Motor neuron (in vitro differentiated cells): Measurements from ENCODE around the gene DENND1B. TPM values are rescaled to one million over a fixed set of nuclear protein-coding genes. Genes with fewer than 3 reads are reported as not detected.

ENCODE experiments used
- ATAC-seq, 8 experiments: fragments of 200-7000 bp; cut with Tn5 transposase; replicated peaks in 6 of 8; 2 replicates each; pipeline ENCODE4 v1.8.0; 2021; ENCODE audit warnings: mild to moderate bottlenecking in 8 of 8, moderate library complexity in 8 of 8
- H3K27ac ChIP-seq, 2 donors: fragments of 250-450 bp; sonication (Bioruptor Pico); 2 replicates each; pipeline ENCODE4 v1.9.0; 2021; ENCODE audit warnings: antibody characterized with exemption in 2 of 2, mild to moderate bottlenecking in 2 of 2, moderate library complexity in 1 of 2
- H3K4me1 ChIP-seq, 2 donors: fragments of 250-450 bp; sonication (Bioruptor Pico); replicated peaks in 1 of 2; 2 replicates each; pipeline ENCODE4 v1.6.1; 2021; ENCODE audit warnings: antibody characterized with exemption in 2 of 2, mild to moderate bottlenecking in 2 of 2, moderate library complexity in 1 of 2
- H3K4me3 ChIP-seq, 5 donors: fragments of 250-450 bp; sonication (Bioruptor Pico); 2 replicates each; pipeline ENCODE4 v1.9.0; 2021; ENCODE audit warnings: antibody characterized with exemption in 5 of 5, mild to moderate bottlenecking in 5 of 5, moderate library complexity in 4 of 5
- WGBS, 10 experiments: fragments of 450-650 bp; shearing (Covaris generic); methylation state at CpG; one replicate each; pipeline ENCODE4 v1.0.0; 2022; 5-methylcytosine and 5-hydroxymethylcytosine counted together
- in situ Hi-C, 9 experiments: fragments of 400-800 bp; cut with MboI; loops; one replicate each; pipeline ENCODE4 v1.15.0; 2021; ENCODE audit warnings: low sequenced_read_pairs in 9 of 9, low pct_unique_long_range_greater_than_20kb in 2 of 9; ENCODE audit not compliant: unreplicated experiment in 9 of 9
- total RNA-seq, 8 experiments: library from RNA; unstranded; fragments of 300-600 nt; gene quantifications; 2 replicates each; pipeline versions ENCODE4 v1.2.3 to v1.2.4, GENCODE V29; 2022

Gene DENND1B, protein sequence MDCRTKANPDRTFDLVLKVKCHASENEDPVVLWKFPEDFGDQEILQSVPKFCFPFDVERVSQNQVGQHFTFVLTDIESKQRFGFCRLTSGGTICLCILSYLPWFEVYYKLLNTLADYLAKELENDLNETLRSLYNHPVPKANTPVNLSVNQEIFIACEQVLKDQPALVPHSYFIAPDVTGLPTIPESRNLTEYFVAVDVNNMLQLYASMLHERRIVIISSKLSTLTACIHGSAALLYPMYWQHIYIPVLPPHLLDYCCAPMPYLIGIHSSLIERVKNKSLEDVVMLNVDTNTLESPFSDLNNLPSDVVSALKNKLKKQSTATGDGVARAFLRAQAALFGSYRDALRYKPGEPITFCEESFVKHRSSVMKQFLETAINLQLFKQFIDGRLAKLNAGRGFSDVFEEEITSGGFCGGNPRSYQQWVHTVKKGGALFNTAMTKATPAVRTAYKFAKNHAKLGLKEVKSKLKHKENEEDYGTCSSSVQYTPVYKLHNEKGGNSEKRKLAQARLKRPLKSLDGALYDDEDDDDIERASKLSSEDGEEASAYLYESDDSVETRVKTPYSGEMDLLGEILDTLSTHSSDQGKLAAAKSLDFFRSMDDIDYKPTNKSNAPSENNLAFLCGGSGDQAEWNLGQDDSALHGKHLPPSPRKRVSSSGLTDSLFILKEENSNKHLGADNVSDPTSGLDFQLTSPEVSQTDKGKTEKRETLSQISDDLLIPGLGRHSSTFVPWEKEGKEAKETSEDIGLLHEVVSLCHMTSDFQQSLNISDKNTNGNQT
- 10 to 100 TPM in 7 of 8 experiments, 1 to 10 TPM in 1; 9.0 to 29.9 (median 11.6) TPM for total RNA-seq

GRCh38 chr1:197775282-197776262 lies at the start of gene DENND1B:
Gene DENND1B (minus strand): TSS chr1:197775480. CDS start chr1:197775155, 325 bp downstream.
- ATAC-seq = peak; percentile 1 to 79 (median 68)
- in situ Hi-C loops = no loop called here
- WGBS, 10 experiments = 20 to 97% (median 62%) methylated on average over 1 to 7 of the region's 51 CpGs; no CpG with 5 or more reads in 2 of the 10 experiments
- peak within 1 kb of the TSS; percentile 46 to 63 (median 54) for H3K4me3 ChIP-seq
- peak within 1 kb of the TSS; percentile 23 to 70 for H3K27ac ChIP-seq
- peaks cover 4 to 14% of the 10 kb centered on the region in 2 donors for H3K4me1 ChIP-seq

GRCh38 chr1:197814306-197814705 lies 39.0 kb upstream of the DENND1B start:
- peaks cover 0 to 4% of the 10 kb centered on the region in 2 donors for H3K4me1 ChIP-seq
- 6 to 88% (median 43%) methylated on average over 1 to 2 of the region's 2 CpGs; no CpG with 5 or more reads in 1 of the 10 experiments for WGBS, 10 experiments
- no peak overlapping the region for H3K27ac ChIP-seq
- no peak for ATAC-seq
- in situ Hi-C loops = no loop called here
- H3K4me3 ChIP-seq = no peak overlapping the region

DNA sequence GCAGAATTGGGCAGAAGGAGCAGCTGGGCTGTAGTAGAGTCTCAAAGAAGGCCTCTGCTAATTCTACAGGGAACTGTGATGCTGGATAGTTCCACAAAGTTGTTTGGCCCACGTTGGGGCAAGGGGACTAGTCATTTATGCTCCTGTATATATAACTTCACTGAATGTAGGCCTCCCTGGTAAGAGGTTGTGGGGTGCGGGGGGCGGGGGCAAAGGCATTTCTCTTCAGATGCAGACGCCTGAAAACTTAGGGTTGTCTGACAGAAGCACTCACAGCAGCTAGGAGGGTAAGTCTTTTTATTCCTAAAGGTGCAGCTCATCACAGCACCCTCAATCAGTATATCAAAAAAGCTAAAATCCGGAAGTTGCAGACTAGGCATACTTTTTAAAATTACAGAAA lies 38.5 kb upstream of the DENND1B start:
- ATAC-seq = no peak
- in situ Hi-C loops = no loop called here
- 16 to 100% (median 46%) methylated on average over 1 to 5 of the region's 5 CpGs; no CpG with 5 or more reads in 1 of the 10 experiments for WGBS, 10 experiments
- H3K4me3 ChIP-seq = no peak overlapping the region
- peaks cover 0 to 4% of the 10 kb centered on the region in 2 donors for H3K4me1 ChIP-seq
- no peak overlapping the region for H3K27ac ChIP-seq

DNA sequence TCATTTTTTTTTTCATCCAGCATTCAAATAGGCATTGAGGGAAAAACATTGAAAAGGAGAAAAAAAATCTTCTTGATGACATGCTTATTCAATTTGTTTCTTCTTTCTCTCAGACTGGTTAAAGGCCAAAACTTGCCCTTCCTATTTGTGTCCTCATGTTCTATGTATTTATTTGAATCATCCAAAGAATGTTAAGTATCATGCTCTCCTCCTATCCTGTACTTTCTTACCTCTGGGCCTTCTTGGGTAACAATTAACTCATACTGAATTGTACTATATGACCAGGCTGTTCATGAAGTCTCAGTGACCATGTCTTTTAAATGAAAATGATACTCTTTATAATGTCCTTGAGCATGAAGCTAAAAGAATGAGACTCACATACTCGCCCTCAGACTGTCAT lies 36.5 kb upstream of the DENND1B start:
- in situ Hi-C loops = no loop called here
- Histone ChIP-seq H3K27ac (no peak overlapping the region), H3K4me3 (no peak overlapping the region), H3K4me1 (peaks cover 0 to 4% of the 10 kb centered on the region in 2 donors)
- no peak for ATAC-seq
- 18 to 100% (median 76%) methylated on average over 1 of the region's 1 CpG for WGBS, 10 experiments

DNA sequence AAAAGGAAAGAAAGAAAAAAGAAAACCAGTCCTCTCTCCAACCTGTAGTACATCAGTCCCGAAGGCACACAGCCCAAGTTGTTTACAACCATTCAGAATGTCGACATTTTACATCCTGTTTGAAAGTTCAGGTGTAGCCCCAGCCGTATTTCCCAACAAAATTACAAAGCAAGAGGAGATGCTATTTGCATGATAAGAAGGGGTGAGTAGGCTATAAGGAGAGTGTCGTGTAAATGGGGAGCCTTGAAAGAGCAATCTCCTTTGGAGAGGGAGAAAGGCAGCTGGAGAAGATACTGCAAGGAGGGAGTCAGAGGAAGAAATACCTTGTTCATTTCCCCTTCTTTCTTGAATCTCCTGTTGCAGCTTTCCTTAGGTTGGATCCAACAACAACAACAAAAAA lies 35.5 kb upstream of the DENND1B start:
- ATAC-seq = no peak
- in situ Hi-C loops = no loop called here
- Histone ChIP-seq H3K4me3 (no peak overlapping the region), H3K4me1 (peaks cover 0 to 4% of the 10 kb centered on the region in 2 donors), H3K27ac (no peak overlapping the region)
- 26 to 73% (median 38%) methylated on average over 2 to 4 of the region's 4 CpGs; no CpG with 5 or more reads in 1 of the 10 experiments for WGBS, 10 experiments

- peak in 2 of 8 experiments; percentile 23 to 56 for ATAC-seq
- H3K4me3 ChIP-seq = no peak overlapping the region
- 31 to 100% (median 75%) methylated on average over 1 to 3 of the region's 3 CpGs; no CpG with 5 or more reads in 1 of the 10 experiments for WGBS, 10 experiments
- no peaks in the 10 kb centered on the region for H3K4me1 ChIP-seq
- H3K27ac ChIP-seq = no peak overlapping the region
- in situ Hi-C loops = no loop called here
These were observed 33.6 kb upstream of the DENND1B start for GRCh38 chr1:197808880-197809279.

- H3K4me3 ChIP-seq = no peak overlapping the region
- no peak overlapping the region for H3K27ac ChIP-seq
- ATAC-seq = no peak
- H3K4me1 ChIP-seq = no peaks in the 10 kb centered on the region
- 26 to 93% (median 86%) methylated on average over 3 to 5 of the region's 5 CpGs; no CpG with 5 or more reads in 1 of the 10 experiments for WGBS, 10 experiments
- in situ Hi-C loops = no loop called here
These were observed 32.6 kb upstream of the DENND1B start for GRCh38 chr1:197807739-197808453.

DNA sequence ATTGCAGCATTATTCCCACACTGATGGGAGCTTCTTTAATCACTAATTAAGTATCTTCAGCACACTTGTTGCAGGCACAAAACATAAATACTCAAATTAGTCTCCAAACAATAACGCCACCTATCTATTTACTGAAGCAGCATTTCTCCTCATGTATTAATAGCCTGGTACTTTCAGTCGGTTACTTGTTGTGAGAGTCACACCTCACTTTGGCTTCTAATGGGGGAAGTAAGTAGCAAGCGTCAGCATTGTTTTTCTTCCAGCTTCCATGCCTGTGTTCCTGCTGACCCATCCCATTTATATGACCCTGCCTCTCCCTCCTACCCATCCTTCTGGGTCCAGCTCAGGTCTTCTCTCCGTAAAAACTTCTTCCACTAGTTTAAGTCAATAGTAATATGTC lies 31.9 kb upstream of the DENND1B start:
- in situ Hi-C loops = no loop called here
- H3K4me3 ChIP-seq = no peak overlapping the region
- WGBS, 10 experiments = 57 to 100% (median 82%) methylated on average over 1 to 4 of the region's 4 CpGs; no CpG with 5 or more reads in 1 of the 10 experiments
- H3K4me1 ChIP-seq = no peaks in the 10 kb centered on the region
- no peak overlapping the region for H3K27ac ChIP-seq
- ATAC-seq = no peak

DNA sequence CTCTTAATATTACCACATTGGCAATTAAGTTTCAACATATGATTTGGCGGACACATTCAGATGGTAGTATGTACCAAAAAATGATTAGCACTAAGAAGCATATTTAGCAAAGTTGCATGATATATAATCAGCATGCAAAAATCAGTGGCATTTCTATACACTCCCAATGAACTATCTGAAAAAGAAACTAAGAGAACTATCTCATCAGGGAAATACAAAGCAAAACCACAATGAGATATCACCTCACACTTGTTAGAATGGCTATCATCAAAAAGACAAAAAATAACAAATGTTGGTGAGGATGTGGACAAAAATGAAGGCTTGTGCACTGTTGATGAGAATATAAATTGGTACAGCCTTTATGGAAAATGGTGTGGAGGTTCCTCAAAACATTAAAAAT lies 31.4 kb upstream of the DENND1B start:
- no peaks in the 10 kb centered on the region for H3K4me1 ChIP-seq
- H3K4me3 ChIP-seq = no peak overlapping the region
- H3K27ac ChIP-seq = no peak overlapping the region
- WGBS, 10 experiments = 50 to 100% (median 89%) methylated on average over 1 of the region's 1 CpG; no CpG with 5 or more reads in 5 of the 10 experiments
- in situ Hi-C loops = no loop called here
- no peak for ATAC-seq

- H3K4me3 ChIP-seq = no peak overlapping the region
- H3K4me1 ChIP-seq = no peaks in the 10 kb centered on the region
- 39 to 100% (median 94%) methylated on average over 1 to 3 of the region's 4 CpGs; no CpG with 5 or more reads in 4 of the 10 experiments for WGBS, 10 experiments
- no peak overlapping the region for H3K27ac ChIP-seq
- no peak for ATAC-seq
- in situ Hi-C loops = no loop called here
These were observed 26.4 kb upstream of the DENND1B start for GRCh38 chr1:197801684-197802083.

DNA sequence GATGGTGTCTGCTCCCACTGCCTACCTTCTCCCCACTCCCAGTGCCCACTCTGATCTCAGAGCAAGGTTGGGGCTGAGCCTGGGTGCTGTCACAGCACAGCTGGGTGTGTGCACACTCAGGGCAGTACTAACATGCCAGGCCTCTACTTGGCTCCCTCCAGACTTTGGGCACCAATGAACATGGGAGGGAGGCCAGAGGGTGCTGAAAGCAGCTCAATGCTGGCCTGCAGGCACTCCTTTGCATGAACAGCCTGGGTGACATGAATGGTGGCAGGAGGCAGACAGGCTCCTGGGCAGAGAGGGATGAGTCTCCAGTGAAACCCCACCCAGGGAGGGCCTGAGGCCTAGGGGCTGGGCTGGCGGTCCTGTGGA lies 25.8 kb upstream of the DENND1B start:
- ATAC-seq = no peak
- in situ Hi-C loops = no loop called here
- H3K4me3 ChIP-seq = no peak overlapping the region
- H3K4me1 ChIP-seq = no peaks in the 10 kb centered on the region
- 60% methylated on average over 1 of the region's 1 CpG; no CpG with 5 or more reads in 9 of the 10 experiments for WGBS, 10 experiments
- H3K27ac ChIP-seq = no peak overlapping the region
